ENCODE data around the gene RASGRP4.
A peak's percentile ranks its signal among the peaks of the same experiment; 100 is the strongest.
"Not testable (repeated sequence)": the region's sequence is repeated elsewhere in the genome, so short reads cannot be mapped to it uniquely, and the experiment has no call there.

RASGRP4 gene

GRCh38 chr19:38420935-38421334, 5.1 kb downstream of the RASGRP4 start:
- no peak overlapping the region for H3K4me3 ChIP-seq (ENCODE audit: low read depth, low read length)
- DNase-seq (ENCODE audit: low read depth), result no peak
- TF ChIP-seq, protein P1, sequence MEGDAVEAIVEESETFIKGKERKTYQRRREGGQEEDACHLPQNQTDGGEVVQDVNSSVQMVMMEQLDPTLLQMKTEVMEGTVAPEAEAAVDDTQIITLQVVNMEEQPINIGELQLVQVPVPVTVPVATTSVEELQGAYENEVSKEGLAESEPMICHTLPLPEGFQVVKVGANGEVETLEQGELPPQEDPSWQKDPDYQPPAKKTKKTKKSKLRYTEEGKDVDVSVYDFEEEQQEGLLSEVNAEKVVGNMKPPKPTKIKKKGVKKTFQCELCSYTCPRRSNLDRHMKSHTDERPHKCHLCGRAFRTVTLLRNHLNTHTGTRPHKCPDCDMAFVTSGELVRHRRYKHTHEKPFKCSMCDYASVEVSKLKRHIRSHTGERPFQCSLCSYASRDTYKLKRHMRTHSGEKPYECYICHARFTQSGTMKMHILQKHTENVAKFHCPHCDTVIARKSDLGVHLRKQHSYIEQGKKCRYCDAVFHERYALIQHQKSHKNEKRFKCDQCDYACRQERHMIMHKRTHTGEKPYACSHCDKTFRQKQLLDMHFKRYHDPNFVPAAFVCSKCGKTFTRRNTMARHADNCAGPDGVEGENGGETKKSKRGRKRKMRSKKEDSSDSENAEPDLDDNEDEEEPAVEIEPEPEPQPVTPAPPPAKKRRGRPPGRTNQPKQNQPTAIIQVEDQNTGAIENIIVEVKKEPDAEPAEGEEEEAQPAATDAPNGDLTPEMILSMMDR (IDR thresholded peaks at IDR 0.05; ENCODE audit: low read depth, low read length), result no peak
- no peak for TF ChIP-seq MAX (IDR thresholded peaks at IDR 0.05; ENCODE audit: low read depth, low read length)
- no peak for TF ChIP-seq POLR2A (IDR thresholded peaks at IDR 0.05; ENCODE audit: extremely low read depth, insufficient read length)
- TF ChIP-seq MYC (IDR thresholded peaks at IDR 0.05; ENCODE audit: low read depth, low read length), result no peak

DNA sequence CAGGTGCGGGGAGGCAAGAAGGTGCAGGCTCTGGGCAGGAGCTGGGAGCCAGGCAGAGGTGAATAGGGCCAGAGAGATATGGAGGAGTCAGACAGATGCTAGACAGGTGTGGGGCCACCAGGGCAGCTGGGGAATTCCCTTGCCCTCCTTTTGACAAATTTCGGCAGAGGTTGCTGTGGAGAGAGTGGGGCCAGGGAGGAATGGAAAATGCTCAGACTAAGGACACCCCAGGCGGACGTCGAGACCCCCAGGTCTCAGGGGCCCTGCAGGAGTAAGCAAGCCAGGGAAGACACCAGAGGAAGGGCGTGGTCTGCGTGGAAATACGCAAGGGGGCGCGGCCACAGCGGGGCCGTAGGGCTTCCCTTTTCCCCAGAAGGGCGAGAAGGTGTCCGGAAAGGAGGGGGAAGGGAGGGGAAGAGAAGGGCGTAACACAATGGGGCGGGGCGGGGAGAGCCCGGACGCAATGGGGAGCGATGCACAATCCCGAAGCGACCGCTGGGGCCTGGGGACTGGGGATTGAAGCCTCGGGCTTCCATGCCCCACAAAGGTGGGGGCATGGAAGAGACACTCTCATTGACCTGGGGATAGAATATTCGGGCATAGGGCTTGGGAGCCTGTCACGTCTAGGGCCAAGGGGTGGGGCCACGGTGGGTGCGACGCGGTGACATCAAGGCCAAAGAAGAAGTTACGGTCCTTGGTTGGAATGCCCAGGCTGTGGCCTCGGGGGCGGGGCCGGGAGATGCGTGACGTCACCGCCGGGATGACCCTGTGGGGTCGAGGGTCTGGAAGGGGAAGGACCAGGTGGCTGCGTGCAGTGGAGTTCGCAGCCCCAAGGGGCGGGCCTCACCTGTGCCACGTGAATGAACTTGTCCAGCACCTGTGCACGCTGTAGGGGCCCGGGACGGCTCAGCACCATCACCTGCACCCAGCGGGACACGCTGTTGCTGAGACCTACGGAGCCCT, 8.2 kb downstream of the RASGRP4 start:
- peak; percentile 69 for DNase-seq (ENCODE audit: low read depth)
- no peak for TF ChIP-seq MAX (IDR thresholded peaks at IDR 0.05; ENCODE audit: low read depth, low read length)
- TF ChIP-seq POLR2A (IDR thresholded peaks at IDR 0.05; ENCODE audit: extremely low read depth, insufficient read length), result no peak
- TF ChIP-seq MYC (IDR thresholded peaks at IDR 0.05; ENCODE audit: low read depth, low read length), result no peak
- TF ChIP-seq, protein P1 (IDR thresholded peaks at IDR 0.05; ENCODE audit: low read depth, low read length), result no peak
- H3K4me3 ChIP-seq (ENCODE audit: low read depth, low read length), result no peak overlapping the region

DNA sequence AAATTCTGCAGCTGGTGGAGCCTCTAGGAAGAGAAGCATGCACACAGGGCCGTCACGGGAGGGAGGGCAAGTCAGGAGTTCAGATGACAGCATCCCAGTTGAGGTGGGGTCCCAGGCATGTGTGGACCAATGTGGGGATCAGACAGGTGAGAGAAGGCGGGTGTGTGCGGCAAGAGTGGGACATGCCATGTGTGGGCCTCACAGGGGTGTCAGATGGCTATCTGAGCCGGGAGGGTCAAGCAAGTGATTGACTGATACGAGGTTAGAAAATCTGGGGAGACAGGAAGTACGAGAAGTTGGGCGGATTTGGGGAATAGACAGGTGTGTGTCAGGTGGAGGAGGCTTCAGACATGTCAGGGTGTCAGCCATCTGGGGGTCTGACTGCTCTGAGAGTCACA, 8.9 kb downstream of the RASGRP4 start:
- no peak overlapping the region for H3K4me3 ChIP-seq (ENCODE audit: low read depth, low read length)
- DNase-seq (ENCODE audit: low read depth), result no peak
- TF ChIP-seq MAX (IDR thresholded peaks at IDR 0.05; ENCODE audit: low read depth, low read length) (no peak), MYC (IDR thresholded peaks at IDR 0.05; ENCODE audit: low read depth, low read length) (no peak), POLR2A (IDR thresholded peaks at IDR 0.05; ENCODE audit: extremely low read depth, insufficient read length) (no peak)
- TF ChIP-seq, protein P1 (IDR thresholded peaks at IDR 0.05; ENCODE audit: low read depth, low read length), result no peak

DNA sequence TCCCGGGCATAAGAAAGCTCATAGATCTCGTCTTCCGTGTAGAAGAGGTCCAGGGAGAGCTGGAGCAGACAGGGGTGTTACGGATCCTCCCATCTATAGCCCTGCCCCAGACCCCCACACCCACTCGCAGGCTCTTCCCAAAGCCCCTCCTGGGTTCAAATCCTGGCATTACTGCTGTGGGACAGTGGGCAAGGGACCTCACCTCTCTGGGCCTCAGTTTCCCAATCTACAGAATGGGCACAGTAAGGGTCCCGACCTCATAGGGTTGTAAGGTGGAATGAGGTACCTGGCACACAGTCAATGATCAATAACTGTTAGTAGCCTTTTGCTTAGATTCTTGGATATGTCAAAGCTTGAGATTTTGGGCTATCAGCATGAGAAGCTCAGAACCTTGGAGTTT, 12.6 kb downstream of the RASGRP4 start:
- TF ChIP-seq MYC (IDR thresholded peaks at IDR 0.05; ENCODE audit: low read depth, low read length) (no peak), MAX (IDR thresholded peaks at IDR 0.05; ENCODE audit: low read depth, low read length) (no peak), POLR2A (IDR thresholded peaks at IDR 0.05; ENCODE audit: extremely low read depth, insufficient read length) (no peak)
- no peak overlapping the region for H3K4me3 ChIP-seq (ENCODE audit: low read depth, low read length)
- DNase-seq (ENCODE audit: low read depth), result no peak

DNA sequence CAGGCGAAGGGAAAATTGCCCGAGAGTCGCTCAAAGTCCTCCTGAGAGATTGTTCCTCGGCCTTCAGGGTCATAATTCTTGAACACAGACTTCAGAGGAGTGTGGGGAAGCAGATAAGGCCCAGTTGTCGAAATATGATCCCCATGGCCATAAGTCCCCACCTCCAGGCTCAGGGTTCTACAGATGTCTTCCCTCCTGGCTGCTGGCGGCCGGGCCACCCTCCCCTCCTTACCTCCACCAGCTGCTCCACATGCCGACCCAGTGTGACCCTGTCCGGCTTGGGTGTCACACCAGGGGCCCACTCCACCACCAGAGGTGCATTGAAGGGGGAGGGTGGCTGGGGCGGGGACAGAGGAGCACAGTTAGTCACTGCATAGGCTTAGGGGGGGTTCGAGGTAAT, 13.1 kb downstream of the RASGRP4 start:
- TF ChIP-seq MYC (IDR thresholded peaks at IDR 0.05; ENCODE audit: low read depth, low read length) (no peak), MAX (IDR thresholded peaks at IDR 0.05; ENCODE audit: low read depth, low read length) (no peak)
- TF ChIP-seq, protein P1 (IDR thresholded peaks at IDR 0.05; ENCODE audit: low read depth, low read length), result no peak
- H3K4me3 ChIP-seq (ENCODE audit: low read depth, low read length), result no peak overlapping the region
- no peak for DNase-seq (ENCODE audit: low read depth)

DNA sequence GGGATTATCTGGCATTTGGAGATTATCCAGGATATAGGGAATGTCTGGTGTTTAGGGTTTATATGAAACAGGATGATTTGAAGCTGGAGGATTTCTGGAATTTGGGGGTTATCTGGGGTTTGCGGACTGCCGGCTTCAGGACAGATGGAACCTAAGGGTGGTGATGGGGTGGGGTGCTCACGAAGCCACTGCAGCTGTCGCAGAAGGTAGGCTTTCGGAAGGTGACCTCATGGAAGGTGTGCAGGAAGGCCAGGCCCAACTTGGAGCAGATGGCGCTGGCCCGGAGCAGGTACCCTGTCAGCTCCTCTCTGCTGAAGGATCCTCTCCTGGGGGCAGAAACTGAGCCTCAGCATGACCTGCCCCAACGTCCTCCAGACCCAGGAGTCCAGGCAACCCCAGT, 13.5 kb downstream of the RASGRP4 start:
- DNase-seq (ENCODE audit: low read depth), result no peak
- no peak overlapping the region for H3K4me3 ChIP-seq (ENCODE audit: low read depth, low read length)
- TF ChIP-seq MYC (IDR thresholded peaks at IDR 0.05; ENCODE audit: low read depth, low read length), result no peak
- TF ChIP-seq MAX (IDR thresholded peaks at IDR 0.05; ENCODE audit: low read depth, low read length), result no peak
- TF ChIP-seq, protein P1 (IDR thresholded peaks at IDR 0.05; ENCODE audit: low read depth, low read length), result no peak
- TF ChIP-seq POLR2A (IDR thresholded peaks at IDR 0.05; ENCODE audit: extremely low read depth, insufficient read length), result no peak

DNA sequence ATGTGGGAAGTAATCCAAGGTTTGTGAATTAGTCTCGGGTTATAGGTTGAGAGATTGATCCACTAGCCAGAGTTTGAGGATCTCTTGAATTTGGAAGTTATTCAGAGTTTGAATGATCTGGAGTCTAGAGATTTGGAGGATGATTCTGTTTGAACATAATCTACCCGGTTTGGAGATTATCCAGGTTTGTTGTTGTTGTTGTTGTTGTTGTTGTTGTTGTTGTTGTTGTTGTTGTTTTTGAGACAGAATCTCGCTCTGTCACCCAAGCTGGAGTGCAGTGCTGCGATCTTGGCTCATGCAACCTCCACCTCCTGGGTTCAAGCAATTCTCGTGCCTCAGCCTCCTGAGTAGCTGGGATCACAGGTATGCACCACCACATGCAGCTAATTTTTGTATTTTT, 14.1 kb downstream of the RASGRP4 start:
- not testable (repeated sequence) for DNase-seq (ENCODE audit: low read depth)

More for the DNA sequence above, 14.1 kb downstream of the RASGRP4 start:
- not testable (repeated sequence) for H3K4me3 ChIP-seq (ENCODE audit: low read depth, low read length)
